Measurements from ENCODE around the gene ZSWIM5.

Gene ZSWIM5

DNA sequence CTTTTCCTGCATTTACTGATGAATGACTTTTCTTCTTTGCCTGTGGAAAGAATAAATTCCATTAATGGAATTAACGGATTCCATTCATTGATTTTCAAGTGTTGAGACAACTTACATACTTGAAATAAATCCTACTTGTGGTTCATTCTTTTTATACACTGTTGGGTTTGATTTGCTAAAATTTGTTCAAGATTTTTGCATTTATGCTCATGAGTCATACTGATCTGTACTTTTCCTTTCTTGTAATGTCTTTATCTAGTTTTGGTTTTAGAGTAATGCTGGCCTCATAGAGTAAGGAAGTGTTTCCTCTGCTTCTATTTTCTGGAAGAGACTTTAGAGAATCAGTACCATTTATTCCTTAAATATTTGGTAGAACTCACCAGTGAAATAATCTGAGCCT lies 180.0 kb downstream of the ZSWIM5 start:
- Histone ChIP-seq H4K91ac (ENCODE audit: low read depth, low read length) (no peak overlapping the region), H2AK5ac (ENCODE audit: low read length) (no peak overlapping the region), H2AFZ (ENCODE audit: insufficient read depth, low read length, poor library complexity) (no peak overlapping the region), H3K79me2 (ENCODE audit: control insufficient read depth, insufficient read depth, low read length, poor library complexity) (no peaks in the 10 kb centered on the region), H3K4me3 (ENCODE audit: low read depth, low read length) (no peak overlapping the region), H3K79me1 (ENCODE audit: low read length) (no peaks in the 10 kb centered on the region), H2BK120ac (ENCODE audit: insufficient read depth, low read length, poor library complexity) (no peak overlapping the region), H3K18ac (ENCODE audit: low read length) (no peak overlapping the region), H4K8ac (ENCODE audit: low read depth, low read length) (no peak overlapping the region), H2BK5ac (ENCODE audit: low read depth, low read length, poor library complexity) (no peak overlapping the region), H3K23ac (ENCODE audit: low read length) (no peak overlapping the region), H3K4me1 (ENCODE audit: control insufficient read depth in 1 of 2, insufficient read depth in 2 of 2, low read length in 2 of 2) (no peaks in the 10 kb centered on the region), H3K27ac (ENCODE audit: low read depth, low read length) (no peak overlapping the region), H3K27me3 (ENCODE audit: insufficient read depth, low read length) (no peaks in the 10 kb centered on the region), H3K4me2 (ENCODE audit: low read length) (no peak overlapping the region), H3K14ac (ENCODE audit: low read length) (no peak overlapping the region), H3K36me3 (ENCODE audit: control insufficient read depth in 1 of 2, insufficient read depth in 2 of 2, low read length in 2 of 2) (no peaks in the 10 kb centered on the region), H4K12ac (ENCODE audit: low read depth, low read length) (no peak overlapping the region), H3K9me3 (ENCODE audit: insufficient read depth, low read depth, low read length) (no peaks in the 10 kb centered on the region), H2BK12ac (ENCODE audit: low read length) (no peak overlapping the region), H3K9ac (ENCODE audit: low read length) (no peak overlapping the region), H3K4ac (ENCODE audit: low read depth, low read length) (no peak overlapping the region)
- no peak for DNase-seq
- WGBS (ENCODE audit: extremely low coverage, insufficient coverage, insufficient read length): no CpG with 5 or more reads among the region's 1 CpG

DNA sequence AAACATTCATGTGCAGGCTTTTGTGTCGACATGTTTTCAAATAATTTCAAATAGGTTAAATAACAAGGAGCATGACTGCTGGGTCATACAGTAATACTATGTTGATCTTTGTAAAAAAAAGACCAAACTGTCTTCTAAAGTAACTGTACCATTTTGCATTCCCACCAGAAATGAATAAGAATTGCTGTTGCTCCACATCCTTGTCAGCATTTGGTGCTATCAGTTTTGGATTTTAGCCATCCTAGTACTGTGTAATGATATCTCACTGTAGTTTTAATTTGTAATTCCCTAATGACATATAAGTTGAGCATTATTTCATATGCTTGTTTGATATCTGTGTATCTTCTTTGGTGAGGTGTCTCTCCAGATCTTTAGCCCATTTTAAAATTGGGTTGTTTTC lies 182.7 kb downstream of the ZSWIM5 start:
- Histone ChIP-seq H2BK5ac (ENCODE audit: low read depth, low read length, poor library complexity) (no peak overlapping the region), H3K9me3 (ENCODE audit: insufficient read depth, low read depth, low read length) (no peaks in the 10 kb centered on the region), H3K4me3 (ENCODE audit: low read depth, low read length) (no peak overlapping the region), H2BK12ac (ENCODE audit: low read length) (no peak overlapping the region), H3K23ac (ENCODE audit: low read length) (no peak overlapping the region), H2BK120ac (ENCODE audit: insufficient read depth, low read length, poor library complexity) (no peak overlapping the region), H3K79me1 (ENCODE audit: low read length) (no peaks in the 10 kb centered on the region), H3K4ac (ENCODE audit: low read depth, low read length) (no peak overlapping the region), H2AK5ac (ENCODE audit: low read length) (no peak overlapping the region), H3K36me3 (ENCODE audit: control insufficient read depth in 1 of 2, insufficient read depth in 2 of 2, low read length in 2 of 2) (no peaks in the 10 kb centered on the region), H4K91ac (ENCODE audit: low read depth, low read length) (no peak overlapping the region), H3K4me1 (ENCODE audit: control insufficient read depth in 1 of 2, insufficient read depth in 2 of 2, low read length in 2 of 2) (no peaks in the 10 kb centered on the region), H3K79me2 (ENCODE audit: control insufficient read depth, insufficient read depth, low read length, poor library complexity) (no peaks in the 10 kb centered on the region), H3K27ac (ENCODE audit: low read depth, low read length) (no peak overlapping the region), H3K4me2 (ENCODE audit: low read length) (no peak overlapping the region), H3K27me3 (ENCODE audit: insufficient read depth, low read length) (no peaks in the 10 kb centered on the region), H3K14ac (ENCODE audit: low read length) (no peak overlapping the region), H4K8ac (ENCODE audit: low read depth, low read length) (no peak overlapping the region), H4K12ac (ENCODE audit: low read depth, low read length) (no peak overlapping the region), H3K18ac (ENCODE audit: low read length) (no peak overlapping the region), H3K9ac (ENCODE audit: low read length) (no peak overlapping the region), H2AFZ (ENCODE audit: insufficient read depth, low read length, poor library complexity) (no peak overlapping the region)
- DNase-seq: no peak
- no CpG with 5 or more reads among the region's 1 CpG for WGBS (ENCODE audit: extremely low coverage, insufficient coverage, insufficient read length)

DNA sequence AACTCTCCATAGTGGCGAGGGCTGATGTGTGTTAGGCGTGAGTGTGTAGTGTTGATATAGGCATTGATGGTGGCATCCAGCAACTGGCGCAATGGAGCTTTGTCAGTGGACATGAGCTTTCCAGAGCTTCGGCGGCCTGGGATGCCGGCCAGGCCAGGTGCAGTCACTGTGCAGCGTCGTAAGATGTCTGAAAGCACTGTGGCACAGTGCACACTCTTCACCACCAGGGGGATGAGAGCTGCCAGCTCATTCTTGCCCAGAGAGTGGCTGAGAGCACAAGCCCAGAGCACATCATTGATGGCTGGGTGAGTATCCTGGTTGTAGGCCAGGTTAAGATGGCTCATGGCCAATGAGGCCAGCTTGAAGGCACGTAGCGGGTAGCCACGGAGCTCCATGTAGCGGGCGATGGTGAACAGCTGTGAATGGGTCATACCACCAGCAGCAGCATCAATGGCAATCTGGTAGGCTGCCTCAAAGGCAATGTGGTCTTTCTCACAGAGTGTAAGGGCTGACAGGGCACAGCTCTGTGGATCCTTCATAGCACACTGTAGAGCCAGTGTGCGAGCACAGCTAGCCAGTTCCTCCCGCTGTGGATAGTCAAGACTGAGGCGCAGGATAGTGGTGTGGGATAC lies 187.7 kb downstream of the ZSWIM5 start:
- H3K9me3 ChIP-seq (ENCODE audit: insufficient read depth, low read depth, low read length): no peaks in the 10 kb centered on the region
- H3K27ac ChIP-seq (ENCODE audit: low read depth, low read length): no peak overlapping the region
- H3K4me1 ChIP-seq (ENCODE audit: control insufficient read depth in 1 of 2, insufficient read depth in 2 of 2, low read length in 2 of 2): no peaks in the 10 kb centered on the region
- H3K79me1 ChIP-seq (ENCODE audit: low read length): no peaks in the 10 kb centered on the region
- no peak overlapping the region for H2BK5ac ChIP-seq (ENCODE audit: low read depth, low read length, poor library complexity)
- H4K8ac ChIP-seq (ENCODE audit: low read depth, low read length): no peak overlapping the region
- no peak overlapping the region for H2BK12ac ChIP-seq (ENCODE audit: low read length)
- H3K14ac ChIP-seq (ENCODE audit: low read length): no peak overlapping the region
- peaks cover 8% of the 10 kb centered on the region in 2 experiments for H3K36me3 ChIP-seq (ENCODE audit: control insufficient read depth in 1 of 2, insufficient read depth in 2 of 2, low read length in 2 of 2)
- no peak overlapping the region for H4K12ac ChIP-seq (ENCODE audit: low read depth, low read length)
- no peak overlapping the region for H4K91ac ChIP-seq (ENCODE audit: low read depth, low read length)
- no peak overlapping the region for H3K18ac ChIP-seq (ENCODE audit: low read length)
- no peak overlapping the region for H3K4me2 ChIP-seq (ENCODE audit: low read length)
- H2BK120ac ChIP-seq (ENCODE audit: insufficient read depth, low read length, poor library complexity): no peak overlapping the region
- H3K4me3 ChIP-seq (ENCODE audit: low read depth, low read length): no peak overlapping the region
- no peaks in the 10 kb centered on the region for H3K79me2 ChIP-seq (ENCODE audit: control insufficient read depth, insufficient read depth, low read length, poor library complexity)
- H2AFZ ChIP-seq (ENCODE audit: insufficient read depth, low read length, poor library complexity): no peak overlapping the region
- H3K4ac ChIP-seq (ENCODE audit: low read depth, low read length): no peak overlapping the region
- H3K23ac ChIP-seq (ENCODE audit: low read length): no peak overlapping the region
- no peaks in the 10 kb centered on the region for H3K27me3 ChIP-seq (ENCODE audit: insufficient read depth, low read length)
- no peak overlapping the region for H2AK5ac ChIP-seq (ENCODE audit: low read length)
- no peak overlapping the region for H3K9ac ChIP-seq (ENCODE audit: low read length)
- no CpG with 5 or more reads among the region's 16 CpGs for WGBS (ENCODE audit: extremely low coverage, insufficient coverage, insufficient read length)
- DNase-seq: peak; percentile 61 to 84

DNA sequence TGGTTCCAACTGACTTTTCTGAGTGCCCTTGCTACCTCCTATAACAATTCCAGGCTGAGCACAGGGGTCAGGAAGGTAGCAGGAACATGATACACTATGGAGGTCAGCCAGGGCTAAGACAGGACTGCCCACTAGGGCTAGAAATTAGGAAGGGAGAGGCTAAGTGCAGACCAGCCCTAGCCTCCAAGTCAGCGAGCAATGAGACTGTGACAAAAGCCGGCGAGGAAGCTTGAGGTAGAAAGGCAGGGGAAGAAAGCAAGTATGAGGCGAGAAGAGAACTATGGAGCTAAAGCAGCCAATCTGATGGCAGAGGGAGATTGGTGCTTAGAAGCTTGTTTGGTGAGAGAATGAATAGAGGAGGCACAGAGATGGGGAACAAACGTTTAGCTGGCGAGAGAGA lies 189.6 kb downstream of the ZSWIM5 start:
- H3K14ac ChIP-seq (ENCODE audit: low read length): no peak overlapping the region

More for the DNA sequence above, 189.6 kb downstream of the ZSWIM5 start:
- no peak overlapping the region for H2AFZ ChIP-seq (ENCODE audit: insufficient read depth, low read length, poor library complexity)
- no peak overlapping the region for H2BK120ac ChIP-seq (ENCODE audit: insufficient read depth, low read length, poor library complexity)
- H3K9ac ChIP-seq (ENCODE audit: low read length): no peak overlapping the region
- H3K23ac ChIP-seq (ENCODE audit: low read length): no peak overlapping the region
- no peak for DNase-seq
- no peak overlapping the region for H4K91ac ChIP-seq (ENCODE audit: low read depth, low read length)
- no peak overlapping the region for H2BK5ac ChIP-seq (ENCODE audit: low read depth, low read length, poor library complexity)
- H3K36me3 ChIP-seq (ENCODE audit: control insufficient read depth in 1 of 2, insufficient read depth in 2 of 2, low read length in 2 of 2): peaks cover 10 to 11% of the 10 kb centered on the region in 2 experiments
- H4K12ac ChIP-seq (ENCODE audit: low read depth, low read length): no peak overlapping the region
- no peak overlapping the region for H2BK12ac ChIP-seq (ENCODE audit: low read length)
- H3K79me1 ChIP-seq (ENCODE audit: low read length): peaks cover under 1% of the 10 kb centered on the region
- no peak overlapping the region for H4K8ac ChIP-seq (ENCODE audit: low read depth, low read length)
- no peak overlapping the region for H3K4me3 ChIP-seq (ENCODE audit: low read depth, low read length)
- peaks cover under 1 to 3% of the 10 kb centered on the region in 2 experiments for H3K4me1 ChIP-seq (ENCODE audit: control insufficient read depth in 1 of 2, insufficient read depth in 2 of 2, low read length in 2 of 2)
- no peak overlapping the region for H2AK5ac ChIP-seq (ENCODE audit: low read length)
- H3K27ac ChIP-seq (ENCODE audit: low read depth, low read length): no peak overlapping the region
- H3K79me2 ChIP-seq (ENCODE audit: control insufficient read depth, insufficient read depth, low read length, poor library complexity): no peaks in the 10 kb centered on the region
- no peaks in the 10 kb centered on the region for H3K27me3 ChIP-seq (ENCODE audit: insufficient read depth, low read length)
- H3K18ac ChIP-seq (ENCODE audit: low read length): no peak overlapping the region
- H3K9me3 ChIP-seq (ENCODE audit: insufficient read depth, low read depth, low read length): no peaks in the 10 kb centered on the region
- WGBS (ENCODE audit: extremely low coverage, insufficient coverage, insufficient read length): no CpG with 5 or more reads among the region's 6 CpGs
- H3K4ac ChIP-seq (ENCODE audit: low read depth, low read length): no peak overlapping the region
- no peak overlapping the region for H3K4me2 ChIP-seq (ENCODE audit: low read length)

Data from trophoblast cell (in vitro differentiated cells and primary cell).